ENCODE data around the gene GPC3. TPM values are rescaled to one million over a fixed set of nuclear protein-coding genes. Genes with fewer than 3 reads are reported as not detected.
"Not testable (repeated sequence)": the region's sequence is repeated elsewhere in the genome, so short reads cannot be mapped to it uniquely, and the experiment has no call there.

GPC3 gene
- total RNA-seq, 1 experiment from 2014 or later, result 0.24 TPM

- H3K27me3 ChIP-seq (replicated peaks; ENCODE audit: insufficient read depth, low read depth, low read length, poor library complexity), result peaks cover 5% of the 10 kb centered on the region
- no peak for DNase-seq (ENCODE audit: low spot score)
- POLR2A ChIA-PET (ENCODE audit: low non-redundant PET), result no interaction called here
- H3K36me3 ChIP-seq (ENCODE audit: insufficient read depth, low read length, poor library complexity, severe bottlenecking), result no peaks in the 10 kb centered on the region
- no TSS peak for BruUV-seq (replicated peaks)
- H3K27ac ChIP-seq (ENCODE audit: low read depth, low read length, poor library complexity, severe bottlenecking), result no peak overlapping the region
- no peaks in the 10 kb centered on the region for H3K4me1 ChIP-seq (ENCODE audit: insufficient read depth, low read length, poor library complexity, severe bottlenecking)
- CTCF ChIA-PET, result no interaction called here
- intact Hi-C loops (cut with micrococcal nuclease; ENCODE audit: unreplicated experiment), result no loop called here
- no peak overlapping the region for H3K4me3 ChIP-seq (ENCODE audit: low read depth, low read length, poor library complexity, severe bottlenecking)
- TF ChIP-seq CTCF (conservative IDR thresholded peaks at IDR 0.05; ENCODE audit: low read depth, low read length) (no peak), EZH2 (IDR thresholded peaks at IDR 0.05; ENCODE audit: borderline replicate concordance, low read depth, low read length, poor library complexity, severe bottlenecking) (no peak)
- H3K9me3 ChIP-seq (ENCODE audit: low read depth, low read length, poor library complexity, severe bottlenecking), result no peaks in the 10 kb centered on the region
These were observed 6.4 kb upstream of the GPC3 start for GRCh38 chrX:133991814-133992213.

GRCh38 chrX:133991057-133991456, 5.7 kb upstream of the GPC3 start:
- not testable (repeated sequence) for BruUV-seq (replicated peaks)

GRCh38 chrX:133989993-133990392, 4.6 kb upstream of the GPC3 start:
- no peak for DNase-seq (ENCODE audit: low spot score)
- no peak overlapping the region for H3K4me3 ChIP-seq (ENCODE audit: low read depth, low read length, poor library complexity, severe bottlenecking)
- BruUV-seq (replicated peaks), result no TSS peak
- H3K27me3 ChIP-seq (replicated peaks; ENCODE audit: insufficient read depth, low read depth, low read length, poor library complexity), result peaks cover 5% of the 10 kb centered on the region
- POLR2A ChIA-PET (ENCODE audit: low non-redundant PET), result no interaction called here
- intact Hi-C loops (cut with micrococcal nuclease; ENCODE audit: unreplicated experiment), result no loop called here
- H3K27ac ChIP-seq (ENCODE audit: low read depth, low read length, poor library complexity, severe bottlenecking), result no peak overlapping the region
- H3K4me1 ChIP-seq (ENCODE audit: insufficient read depth, low read length, poor library complexity, severe bottlenecking), result no peaks in the 10 kb centered on the region
- TF ChIP-seq EZH2 (IDR thresholded peaks at IDR 0.05; ENCODE audit: borderline replicate concordance, low read depth, low read length, poor library complexity, severe bottlenecking), result no peak
- TF ChIP-seq CTCF (conservative IDR thresholded peaks at IDR 0.05; ENCODE audit: low read depth, low read length), result no peak
- CTCF ChIA-PET, result no interaction called here
- H3K36me3 ChIP-seq (ENCODE audit: insufficient read depth, low read length, poor library complexity, severe bottlenecking), result no peaks in the 10 kb centered on the region
- H3K9me3 ChIP-seq (ENCODE audit: low read depth, low read length, poor library complexity, severe bottlenecking), result no peaks in the 10 kb centered on the region

More at GRCh38 chrX:133991057-133991456, 5.7 kb upstream of the GPC3 start:
- H3K9me3 ChIP-seq (ENCODE audit: low read depth, low read length, poor library complexity, severe bottlenecking); DNase-seq (ENCODE audit: low spot score); POLR2A ChIA-PET (ENCODE audit: low non-redundant PET); CTCF ChIA-PET; H3K27ac ChIP-seq (ENCODE audit: low read depth, low read length, poor library complexity, severe bottlenecking); intact Hi-C loops (cut with micrococcal nuclease; ENCODE audit: unreplicated experiment); H3K36me3 ChIP-seq (ENCODE audit: insufficient read depth, low read length, poor library complexity, severe bottlenecking); H3K27me3 ChIP-seq (replicated peaks; ENCODE audit: insufficient read depth, low read depth, low read length, poor library complexity); H3K4me1 ChIP-seq (ENCODE audit: insufficient read depth, low read length, poor library complexity, severe bottlenecking); H3K4me3 ChIP-seq (ENCODE audit: low read depth, low read length, poor library complexity, severe bottlenecking): not testable (repeated sequence)

- no peak for DNase-seq (ENCODE audit: low spot score)
- ChIA-PET POLR2A (ENCODE audit: low non-redundant PET) (interaction anchor here (0.6 kb wide), 1 partner anchor 39 kb away, joined by 3 read pairs; no protein-coding TSS in a partner anchor), CTCF (no interaction called here)
- BruUV-seq (replicated peaks), result no TSS peak
- no peak overlapping the region for H3K27ac ChIP-seq (ENCODE audit: low read depth, low read length, poor library complexity, severe bottlenecking)
- H3K4me1 ChIP-seq (ENCODE audit: insufficient read depth, low read length, poor library complexity, severe bottlenecking), result no peaks in the 10 kb centered on the region
- no peaks in the 10 kb centered on the region for H3K9me3 ChIP-seq (ENCODE audit: low read depth, low read length, poor library complexity, severe bottlenecking)
- intact Hi-C loops (cut with micrococcal nuclease; ENCODE audit: unreplicated experiment), result no loop called here
- no peaks in the 10 kb centered on the region for H3K36me3 ChIP-seq (ENCODE audit: insufficient read depth, low read length, poor library complexity, severe bottlenecking)
- peaks cover 5% of the 10 kb centered on the region for H3K27me3 ChIP-seq (replicated peaks; ENCODE audit: insufficient read depth, low read depth, low read length, poor library complexity)
- no peak for TF ChIP-seq EZH2 (IDR thresholded peaks at IDR 0.05; ENCODE audit: borderline replicate concordance, low read depth, low read length, poor library complexity, severe bottlenecking)
- no peak for TF ChIP-seq CTCF (conservative IDR thresholded peaks at IDR 0.05; ENCODE audit: low read depth, low read length)
- no peak overlapping the region for H3K4me3 ChIP-seq (ENCODE audit: low read depth, low read length, poor library complexity, severe bottlenecking)
These were observed 4.1 kb upstream of the GPC3 start for GRCh38 chrX:133989490-133989889.
